ENCODE data around the gene FSCN2.

DNA sequence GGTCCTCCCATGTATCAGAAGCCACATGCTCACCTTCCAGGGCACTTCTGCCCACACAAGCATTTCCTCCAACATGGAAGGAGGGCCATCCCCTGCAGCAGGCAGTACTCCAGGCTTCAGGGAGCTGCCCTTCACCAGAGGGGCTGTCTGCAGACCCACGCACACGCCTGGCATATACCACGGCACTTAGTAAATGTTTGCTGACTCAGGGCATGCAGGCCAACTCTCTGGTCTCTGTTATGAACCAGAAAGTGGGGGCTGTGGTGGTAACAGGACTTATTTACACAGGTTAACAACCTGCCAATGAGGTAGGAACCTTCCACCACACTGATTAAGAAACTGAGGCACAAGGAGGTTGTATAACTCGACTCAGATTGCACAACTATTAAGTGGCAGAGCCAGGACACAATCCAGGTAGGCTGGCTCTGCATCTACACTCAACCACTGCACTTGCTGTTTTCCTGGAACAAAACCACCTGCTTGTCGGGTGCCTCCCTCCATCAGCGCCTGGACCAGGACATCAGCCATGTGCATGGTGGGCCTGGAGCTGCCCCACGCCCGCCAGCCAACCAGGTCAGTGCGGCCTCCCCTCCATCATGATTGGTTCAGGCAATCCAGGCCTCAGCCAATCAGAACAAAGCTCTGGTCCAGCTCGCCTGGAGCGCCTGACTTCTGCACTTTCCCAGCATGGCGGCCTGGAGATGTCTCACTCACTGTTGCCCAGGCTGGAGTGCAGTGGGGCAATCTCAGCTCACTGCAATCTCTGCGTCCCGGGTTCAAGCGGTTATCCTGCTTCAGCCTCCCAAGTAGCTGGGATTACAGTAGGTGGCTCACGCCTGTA, 34.8 kb upstream of the FSCN2 start:
- TF ChIP-seq, protein P1, sequence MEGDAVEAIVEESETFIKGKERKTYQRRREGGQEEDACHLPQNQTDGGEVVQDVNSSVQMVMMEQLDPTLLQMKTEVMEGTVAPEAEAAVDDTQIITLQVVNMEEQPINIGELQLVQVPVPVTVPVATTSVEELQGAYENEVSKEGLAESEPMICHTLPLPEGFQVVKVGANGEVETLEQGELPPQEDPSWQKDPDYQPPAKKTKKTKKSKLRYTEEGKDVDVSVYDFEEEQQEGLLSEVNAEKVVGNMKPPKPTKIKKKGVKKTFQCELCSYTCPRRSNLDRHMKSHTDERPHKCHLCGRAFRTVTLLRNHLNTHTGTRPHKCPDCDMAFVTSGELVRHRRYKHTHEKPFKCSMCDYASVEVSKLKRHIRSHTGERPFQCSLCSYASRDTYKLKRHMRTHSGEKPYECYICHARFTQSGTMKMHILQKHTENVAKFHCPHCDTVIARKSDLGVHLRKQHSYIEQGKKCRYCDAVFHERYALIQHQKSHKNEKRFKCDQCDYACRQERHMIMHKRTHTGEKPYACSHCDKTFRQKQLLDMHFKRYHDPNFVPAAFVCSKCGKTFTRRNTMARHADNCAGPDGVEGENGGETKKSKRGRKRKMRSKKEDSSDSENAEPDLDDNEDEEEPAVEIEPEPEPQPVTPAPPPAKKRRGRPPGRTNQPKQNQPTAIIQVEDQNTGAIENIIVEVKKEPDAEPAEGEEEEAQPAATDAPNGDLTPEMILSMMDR (optimal IDR thresholded peaks at IDR 0.05 in 1 of 3, IDR thresholded peaks at IDR 0.05 in 1 of 3, conservative IDR thresholded peaks at IDR 0.05 in 1 of 3; ENCODE audit: extremely low read depth in 1 of 3, insufficient read depth in 2 of 3, low read length in 3 of 3), result no peak
- no peak for TF ChIP-seq EZH2 (IDR thresholded peaks at IDR 0.05; ENCODE audit: low read length)
